ENCODE data around the gene ACVR1.

Gene ACVR1

DNA sequence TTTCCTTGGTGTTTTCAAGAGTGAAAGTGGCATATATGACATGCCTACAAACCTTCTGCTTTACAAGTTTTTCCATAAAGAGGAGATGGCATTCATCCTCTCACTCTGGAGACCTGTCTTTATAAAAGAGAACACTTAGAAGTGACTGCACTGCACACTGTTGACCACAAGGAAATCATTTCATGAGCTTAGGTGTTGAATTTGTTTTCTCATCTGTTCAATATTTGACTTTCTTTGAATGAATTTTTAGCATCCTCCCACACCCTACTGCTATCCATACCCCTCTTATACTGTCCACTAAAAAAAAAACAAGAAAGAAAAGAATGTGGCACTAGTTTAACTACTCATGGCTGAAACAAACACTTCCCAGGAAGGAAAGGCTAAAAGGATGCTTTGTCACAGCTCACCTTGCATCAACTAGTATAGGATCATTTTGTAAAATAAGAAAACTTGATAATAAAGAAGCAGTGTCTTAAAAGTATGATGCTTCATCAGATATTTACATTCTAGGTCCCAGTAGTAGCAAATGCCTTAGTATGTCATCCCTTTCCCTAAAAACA is 83.0 kb downstream of the ACVR1 start:
- no peak overlapping the region for H3K27ac ChIP-seq (ENCODE audit: low read depth, low read length)
- H3K9ac ChIP-seq (ENCODE audit: low read depth, low read length): no peak overlapping the region
- no peaks in the 10 kb centered on the region for H3K27me3 ChIP-seq (ENCODE audit: control insufficient read depth, insufficient read depth, low read length)
- no peaks in the 10 kb centered on the region for H3K9me3 ChIP-seq (ENCODE audit: control insufficient read depth, insufficient read depth, low read length)
- no peak overlapping the region for H3K4me3 ChIP-seq (ENCODE audit: low read depth, low read length)
- H3K4me1 ChIP-seq (ENCODE audit: control insufficient read depth, insufficient read depth, low read length): peaks cover under 1% of the 10 kb centered on the region
- no peaks in the 10 kb centered on the region for H3K36me3 ChIP-seq (ENCODE audit: control insufficient read depth, insufficient read depth, low read length)

DNA sequence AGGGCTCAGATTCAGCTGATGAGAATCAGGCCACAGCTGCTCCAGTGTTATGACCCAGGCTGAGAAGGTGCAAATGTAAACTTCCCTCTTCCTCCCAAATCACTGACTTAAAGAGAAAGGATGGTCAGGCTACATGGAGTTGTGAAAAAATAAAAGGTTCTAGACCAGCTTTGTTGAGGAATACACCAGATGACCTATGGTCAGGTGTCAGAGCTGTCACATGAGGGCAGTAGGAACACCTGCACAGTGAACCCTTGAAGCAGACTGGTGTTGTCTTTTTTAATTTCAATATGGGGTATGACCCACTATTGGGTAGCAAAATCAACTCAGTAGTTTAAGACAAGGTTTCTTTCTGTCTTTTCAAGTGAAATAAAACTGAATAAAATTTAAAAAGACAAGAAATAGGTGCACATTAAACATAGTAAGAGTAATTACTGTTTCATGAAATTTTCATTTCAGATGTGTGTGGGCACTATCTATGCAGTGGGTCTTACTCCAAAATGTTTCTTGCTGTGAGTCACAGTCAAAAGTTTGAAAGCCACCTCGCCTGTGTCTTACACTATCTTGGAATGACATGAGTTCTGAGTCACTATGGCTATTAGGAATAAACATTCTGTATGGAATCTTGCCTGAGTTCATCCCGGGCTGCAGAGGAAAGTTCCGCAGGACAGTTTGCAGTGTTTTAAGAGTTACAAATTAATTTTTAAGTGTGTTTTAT is 83.6 kb downstream of the ACVR1 start:
- Histone ChIP-seq H3K27me3 (ENCODE audit: control insufficient read depth, insufficient read depth, low read length) (no peaks in the 10 kb centered on the region), H3K9ac (ENCODE audit: low read depth, low read length) (no peak overlapping the region), H3K9me3 (ENCODE audit: control insufficient read depth, insufficient read depth, low read length) (no peaks in the 10 kb centered on the region), H3K36me3 (ENCODE audit: control insufficient read depth, insufficient read depth, low read length) (no peaks in the 10 kb centered on the region), H3K4me3 (ENCODE audit: low read depth, low read length) (no peak overlapping the region), H3K27ac (ENCODE audit: low read depth, low read length) (no peak overlapping the region), H3K4me1 (ENCODE audit: control insufficient read depth, insufficient read depth, low read length) (peaks cover 7% of the 10 kb centered on the region)

DNA sequence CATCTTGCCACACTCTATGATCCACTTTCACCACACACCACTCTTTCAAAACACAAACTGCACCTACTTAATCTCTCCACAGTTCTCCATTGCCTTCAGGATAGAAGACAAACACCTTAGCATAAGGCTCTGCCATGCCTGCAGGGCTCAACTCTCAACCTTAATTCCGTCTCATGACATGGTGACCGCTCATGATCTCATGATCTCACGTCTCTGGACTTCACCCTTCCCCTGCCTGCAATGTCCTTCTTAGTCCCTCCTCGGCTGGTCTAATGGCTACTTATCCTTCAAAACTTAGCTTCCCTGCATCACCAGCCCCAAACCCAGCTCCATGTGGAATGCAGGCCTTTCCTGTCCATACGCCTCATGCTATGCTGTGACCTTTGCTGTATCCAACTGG is 85.3 kb downstream of the ACVR1 start:
- H3K9me3 ChIP-seq (ENCODE audit: control insufficient read depth, insufficient read depth, low read length): no peaks in the 10 kb centered on the region
- no peak overlapping the region for H3K27ac ChIP-seq (ENCODE audit: low read depth, low read length)
- H3K36me3 ChIP-seq (ENCODE audit: control insufficient read depth, insufficient read depth, low read length): no peaks in the 10 kb centered on the region
- no peaks in the 10 kb centered on the region for H3K27me3 ChIP-seq (ENCODE audit: control insufficient read depth, insufficient read depth, low read length)
- no peak overlapping the region for H3K4me3 ChIP-seq (ENCODE audit: low read depth, low read length)
- no peak overlapping the region for H3K9ac ChIP-seq (ENCODE audit: low read depth, low read length)
- H3K4me1 ChIP-seq (ENCODE audit: control insufficient read depth, insufficient read depth, low read length): peaks cover 24% of the 10 kb centered on the region

DNA sequence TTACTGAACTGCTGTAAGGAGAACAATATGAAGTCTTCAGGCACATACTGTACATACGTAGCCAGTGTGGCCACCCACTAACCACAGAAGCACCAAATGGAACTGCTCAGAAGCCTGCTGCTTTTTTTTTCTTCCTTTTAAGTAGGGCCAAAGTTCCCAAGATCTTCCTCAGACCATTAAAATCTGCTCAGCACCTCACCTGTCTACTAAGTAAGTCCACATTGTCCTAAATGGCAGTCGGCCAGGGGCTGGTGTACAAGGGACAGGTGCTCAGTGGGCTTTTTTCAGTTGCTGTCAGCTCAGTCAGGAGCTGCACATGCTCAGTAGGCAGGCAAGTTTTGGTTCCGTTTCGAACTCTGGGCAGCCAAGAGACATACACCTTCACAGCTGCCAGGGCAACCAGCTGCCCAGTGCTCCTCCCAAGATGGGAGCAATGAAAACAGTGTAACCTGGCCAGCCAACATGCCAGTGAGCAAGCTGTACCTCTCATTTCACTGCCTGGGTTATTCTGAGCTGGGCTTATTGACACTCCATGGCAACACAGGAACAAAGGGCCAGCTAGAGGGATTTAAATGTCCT is 86.1 kb downstream of the ACVR1 start:
- no peaks in the 10 kb centered on the region for H3K36me3 ChIP-seq (ENCODE audit: control insufficient read depth, insufficient read depth, low read length)
- no peak overlapping the region for H3K4me3 ChIP-seq (ENCODE audit: low read depth, low read length)
- no peak overlapping the region for H3K27ac ChIP-seq (ENCODE audit: low read depth, low read length)
- no peaks in the 10 kb centered on the region for H3K27me3 ChIP-seq (ENCODE audit: control insufficient read depth, insufficient read depth, low read length)
- peaks cover 32% of the 10 kb centered on the region for H3K4me1 ChIP-seq (ENCODE audit: control insufficient read depth, insufficient read depth, low read length)
- no peak overlapping the region for H3K9ac ChIP-seq (ENCODE audit: low read depth, low read length)
- no peaks in the 10 kb centered on the region for H3K9me3 ChIP-seq (ENCODE audit: control insufficient read depth, insufficient read depth, low read length)

DNA sequence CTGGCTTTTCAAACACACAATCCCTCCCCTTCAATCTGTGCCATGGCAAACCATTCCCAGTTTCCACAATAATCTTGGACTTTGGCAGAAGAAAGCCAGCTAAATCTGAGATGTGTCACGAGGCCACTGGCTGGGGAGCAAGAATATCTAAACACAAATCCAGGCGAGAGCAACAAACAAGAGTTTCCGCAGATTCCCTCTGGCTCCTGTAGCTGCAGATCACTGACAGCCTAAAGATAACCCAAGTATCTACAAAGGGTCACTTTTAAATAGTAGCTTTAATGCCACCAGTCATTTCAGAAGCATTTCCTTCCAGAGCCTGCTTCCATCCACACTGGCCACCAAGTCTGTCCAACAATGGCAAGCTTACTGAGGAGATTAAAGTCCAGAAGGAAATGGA is 86.9 kb downstream of the ACVR1 start:
- Histone ChIP-seq H3K4me1 (ENCODE audit: control insufficient read depth, insufficient read depth, low read length) (peaks cover 39% of the 10 kb centered on the region), H3K9ac (ENCODE audit: low read depth, low read length) (no peak overlapping the region), H3K9me3 (ENCODE audit: control insufficient read depth, insufficient read depth, low read length) (no peaks in the 10 kb centered on the region), H3K36me3 (ENCODE audit: control insufficient read depth, insufficient read depth, low read length) (no peaks in the 10 kb centered on the region), H3K4me3 (ENCODE audit: low read depth, low read length) (no peak overlapping the region), H3K27ac (ENCODE audit: low read depth, low read length) (no peak overlapping the region), H3K27me3 (ENCODE audit: control insufficient read depth, insufficient read depth, low read length) (no peaks in the 10 kb centered on the region)

DNA sequence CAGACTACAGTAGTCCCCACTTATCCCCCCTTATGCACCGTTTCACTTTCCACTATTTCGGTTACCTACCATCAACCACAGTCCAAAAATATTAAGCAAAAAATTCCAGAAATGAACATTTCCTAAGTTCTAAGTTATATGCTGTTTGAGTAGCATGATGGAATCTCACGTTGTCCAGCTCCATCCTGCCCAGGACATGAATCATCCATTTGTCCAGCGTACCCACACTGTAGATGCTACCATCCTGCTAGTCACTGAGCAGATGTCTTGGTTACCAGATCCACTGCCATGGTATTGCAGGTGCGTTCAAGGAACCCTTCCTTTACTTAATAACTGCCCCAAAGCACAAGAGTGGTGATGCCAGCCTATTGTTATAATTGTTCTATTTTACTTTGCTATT is 87.9 kb downstream of the ACVR1 start:
- no peak overlapping the region for H3K27ac ChIP-seq (ENCODE audit: low read depth, low read length)
- H3K36me3 ChIP-seq (ENCODE audit: control insufficient read depth, insufficient read depth, low read length): no peaks in the 10 kb centered on the region
- H3K4me1 ChIP-seq (ENCODE audit: control insufficient read depth, insufficient read depth, low read length): peaks cover 41% of the 10 kb centered on the region

DNA sequence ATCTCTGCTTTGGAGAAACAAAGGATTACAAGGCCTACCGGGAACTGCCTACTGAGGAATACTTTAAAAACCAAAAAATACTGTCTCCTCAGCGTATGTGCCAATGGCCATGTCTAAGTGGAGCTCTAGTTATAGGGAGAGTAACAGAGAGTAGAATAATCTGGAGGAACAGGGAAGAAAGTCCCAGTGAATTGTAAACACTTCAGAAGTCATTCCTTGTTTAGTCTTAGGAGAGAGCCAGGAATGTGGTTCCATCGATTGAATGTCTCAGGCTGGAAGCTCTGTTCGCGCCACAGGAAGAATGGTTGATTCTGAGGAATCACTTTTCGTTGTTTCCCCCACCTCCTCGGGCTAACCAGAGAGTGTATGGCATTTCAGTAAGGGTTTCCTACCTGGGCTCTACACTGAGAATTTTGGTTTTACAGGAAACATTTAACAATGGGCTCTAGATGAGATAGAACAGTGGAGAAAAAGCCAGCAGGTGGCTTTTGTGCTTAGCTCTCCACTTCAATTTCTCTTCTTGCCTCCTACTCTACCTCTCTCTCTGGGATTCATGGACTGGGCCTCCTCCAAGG is 88.7 kb downstream of the ACVR1 start:
- H3K36me3 ChIP-seq (ENCODE audit: control insufficient read depth, insufficient read depth, low read length): no peaks in the 10 kb centered on the region
- peaks cover 41% of the 10 kb centered on the region for H3K4me1 ChIP-seq (ENCODE audit: control insufficient read depth, insufficient read depth, low read length)
- no peaks in the 10 kb centered on the region for H3K27me3 ChIP-seq (ENCODE audit: control insufficient read depth, insufficient read depth, low read length)
- peak overlapping the region; percentile 34 for H3K27ac ChIP-seq (ENCODE audit: low read depth, low read length)
- H3K9ac ChIP-seq (ENCODE audit: low read depth, low read length): no peak overlapping the region
- no peak overlapping the region for H3K4me3 ChIP-seq (ENCODE audit: low read depth, low read length)
- H3K9me3 ChIP-seq (ENCODE audit: control insufficient read depth, insufficient read depth, low read length): no peaks in the 10 kb centered on the region

More for the DNA sequence above, 87.9 kb downstream of the ACVR1 start:
- no peak overlapping the region for H3K4me3 ChIP-seq (ENCODE audit: low read depth, low read length)
- no peaks in the 10 kb centered on the region for H3K27me3 ChIP-seq (ENCODE audit: control insufficient read depth, insufficient read depth, low read length)
- H3K9ac ChIP-seq (ENCODE audit: low read depth, low read length): no peak overlapping the region
- H3K9me3 ChIP-seq (ENCODE audit: control insufficient read depth, insufficient read depth, low read length): no peaks in the 10 kb centered on the region

DNA sequence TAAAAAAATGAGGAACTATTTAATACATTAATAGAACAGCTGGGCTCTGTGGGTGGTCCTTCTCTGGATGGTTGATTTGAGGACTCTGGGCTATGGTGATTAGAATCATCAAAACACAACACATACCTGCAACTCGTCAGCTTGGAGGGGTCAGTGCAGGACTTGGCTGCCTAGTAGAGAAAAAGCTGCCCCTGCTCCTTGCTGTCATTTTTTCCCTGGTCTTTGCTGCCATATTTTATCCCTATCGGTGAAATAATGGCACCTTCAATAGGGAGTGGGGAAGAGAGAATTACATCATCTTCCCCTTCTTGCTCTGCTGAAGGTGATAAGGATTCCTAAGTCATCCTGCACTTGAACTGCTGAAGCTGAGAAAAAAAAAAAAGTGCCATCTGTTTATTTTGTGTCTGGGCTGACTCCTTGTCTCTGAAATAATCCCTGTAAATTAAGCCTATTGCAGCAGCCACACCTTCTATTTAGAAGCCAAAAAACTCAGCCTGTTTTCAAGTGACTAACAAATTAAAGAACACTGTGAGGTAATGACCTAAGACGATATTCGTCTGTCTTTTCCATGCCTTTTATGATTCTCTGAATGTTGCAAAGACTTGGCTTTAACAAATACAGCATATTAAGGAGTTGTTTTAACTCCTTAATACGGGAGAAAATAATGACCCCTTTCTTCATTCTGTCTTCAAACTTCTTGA is 89.3 kb downstream of the ACVR1 start:
- Histone ChIP-seq H3K9me3 (ENCODE audit: control insufficient read depth, insufficient read depth, low read length) (no peaks in the 10 kb centered on the region), H3K9ac (ENCODE audit: low read depth, low read length) (no peak overlapping the region), H3K36me3 (ENCODE audit: control insufficient read depth, insufficient read depth, low read length) (no peaks in the 10 kb centered on the region)

DNA sequence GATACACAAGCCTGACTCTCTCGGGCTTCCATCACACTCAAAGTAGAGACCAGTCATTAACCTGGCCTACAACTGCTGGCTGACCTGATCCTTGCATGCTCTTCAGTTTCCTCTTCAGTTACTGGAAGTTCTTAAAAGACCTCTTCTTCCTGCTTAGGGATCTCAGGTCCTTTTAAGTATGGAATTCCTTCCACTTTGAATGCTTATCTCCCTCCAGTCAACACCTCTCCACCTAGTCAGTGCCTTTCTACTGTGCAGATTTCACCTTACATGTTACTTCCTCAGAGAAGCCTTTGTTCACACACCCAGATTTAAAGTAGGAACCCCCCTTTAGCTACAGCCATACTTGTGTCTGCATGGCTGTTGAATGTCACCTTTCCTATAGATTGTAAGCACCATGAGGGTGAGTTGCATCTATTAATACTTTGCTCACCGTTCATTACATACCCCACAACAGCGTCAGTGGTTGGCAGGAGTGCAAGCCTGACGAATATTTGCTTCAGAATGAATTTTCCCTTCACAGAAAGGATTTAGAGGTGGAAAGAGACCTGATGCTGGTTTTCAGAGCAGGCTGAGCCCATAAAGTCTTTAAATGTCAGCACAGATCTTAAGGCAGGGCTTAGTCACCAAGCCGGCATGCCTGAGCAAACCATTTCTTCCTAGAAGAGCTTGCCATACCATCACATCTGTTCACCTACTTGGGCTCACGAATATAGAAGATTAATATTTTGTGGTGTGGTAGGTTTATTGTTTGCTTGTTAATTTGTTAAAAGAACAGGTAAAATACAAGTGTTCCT is 90.1 kb downstream of the ACVR1 start:
- H3K27ac ChIP-seq (ENCODE audit: low read depth, low read length): peak overlapping the region; percentile 16
- peaks cover 41% of the 10 kb centered on the region for H3K4me1 ChIP-seq (ENCODE audit: control insufficient read depth, insufficient read depth, low read length)
- H3K9ac ChIP-seq (ENCODE audit: low read depth, low read length): no peak overlapping the region; the same call in 1 of the 2 replicates
- H3K36me3 ChIP-seq (ENCODE audit: control insufficient read depth, insufficient read depth, low read length): no peaks in the 10 kb centered on the region
- H3K9me3 ChIP-seq (ENCODE audit: control insufficient read depth, insufficient read depth, low read length): no peaks in the 10 kb centered on the region
- no peaks in the 10 kb centered on the region for H3K27me3 ChIP-seq (ENCODE audit: control insufficient read depth, insufficient read depth, low read length)
- no peak overlapping the region for H3K4me3 ChIP-seq (ENCODE audit: low read depth, low read length)

More for the DNA sequence above, 89.3 kb downstream of the ACVR1 start:
- Histone ChIP-seq H3K4me1 (ENCODE audit: control insufficient read depth, insufficient read depth, low read length) (peaks cover 41% of the 10 kb centered on the region), H3K4me3 (ENCODE audit: low read depth, low read length) (no peak overlapping the region), H3K27me3 (ENCODE audit: control insufficient read depth, insufficient read depth, low read length) (no peaks in the 10 kb centered on the region), H3K27ac (ENCODE audit: low read depth, low read length) (peak overlapping the region; percentile 34)

DNA sequence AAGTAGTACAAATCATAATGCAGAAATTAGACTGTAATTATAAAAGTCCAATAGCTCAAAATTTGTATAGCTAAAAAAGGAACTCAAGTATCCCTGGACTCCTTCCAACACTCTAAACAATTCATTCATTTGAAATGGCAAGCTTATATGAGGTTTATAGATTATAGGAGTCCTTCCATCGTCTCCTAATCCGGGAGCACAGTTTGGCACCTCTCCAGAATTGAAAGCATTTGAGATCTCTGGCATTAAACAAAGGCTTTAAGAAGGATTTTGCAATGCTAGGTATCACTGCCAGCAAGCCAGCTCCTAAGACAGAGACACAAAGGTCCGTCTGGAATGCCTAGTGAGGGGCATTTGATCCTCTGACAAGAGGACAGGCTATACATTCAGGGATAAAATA is 90.9 kb downstream of the ACVR1 start:
- Histone ChIP-seq H3K4me1 (ENCODE audit: control insufficient read depth, insufficient read depth, low read length) (peaks cover 41% of the 10 kb centered on the region), H3K4me3 (ENCODE audit: low read depth, low read length) (no peak overlapping the region), H3K36me3 (ENCODE audit: control insufficient read depth, insufficient read depth, low read length) (no peaks in the 10 kb centered on the region), H3K9me3 (ENCODE audit: control insufficient read depth, insufficient read depth, low read length) (no peaks in the 10 kb centered on the region), H3K27me3 (ENCODE audit: control insufficient read depth, insufficient read depth, low read length) (no peaks in the 10 kb centered on the region), H3K27ac (ENCODE audit: low read depth, low read length) (no peak overlapping the region), H3K9ac (ENCODE audit: low read depth, low read length) (no peak overlapping the region)
